ENCODE data around the gene RPS15.
A peak's percentile ranks its signal among the peaks of the same experiment; 100 is the strongest.

Gene RPS15

GRCh38 chr19:1455002-1455335 is 16.8 kb downstream of the RPS15 start:
- no peak for DNase-seq

GRCh38 chr19:1455336-1456120 is 17.3 kb downstream of the RPS15 start:
- DNase-seq: peak; percentile 84

GRCh38 chr19:1456121-1456900 is 18.1 kb downstream of the RPS15 start:
- DNase-seq: no peak

- no peak for DNase-seq
Measured at GRCh38 chr19:1457031-1457739, 19.0 kb downstream of the RPS15 start.

- no peak for DNase-seq
Measured at GRCh38 chr19:1457892-1458291, 19.7 kb downstream of the RPS15 start.

- no peak for DNase-seq
Measured at GRCh38 chr19:1459479-1459878, 21.3 kb downstream of the RPS15 start.

- no peak for DNase-seq
Measured at GRCh38 chr19:1460033-1460995, 22.1 kb downstream of the RPS15 start.

- no peak for DNase-seq
Measured at GRCh38 chr19:1461862-1462261, 23.7 kb downstream of the RPS15 start.

- peak; percentile 85 for DNase-seq
Measured at GRCh38 chr19:1465191-1466016, 27.2 kb downstream of the RPS15 start.

- DNase-seq: no peak
Measured at GRCh38 chr19:1466018-1466460, 27.8 kb downstream of the RPS15 start.

GRCh38 chr19:1466461-1467214 is 28.4 kb downstream of the RPS15 start:
- no peak for DNase-seq

GRCh38 chr19:1467215-1467489 is 29.0 kb downstream of the RPS15 start:
- no peak for DNase-seq

- DNase-seq: no peak
Measured at GRCh38 chr19:1467490-1468273, 29.5 kb downstream of the RPS15 start.

GRCh38 chr19:1468274-1468820 is 30.2 kb downstream of the RPS15 start:
- no peak for DNase-seq

GRCh38 chr19:1468821-1469254 is 30.6 kb downstream of the RPS15 start:
- DNase-seq: no peak

GRCh38 chr19:1469255-1470054 is 31.3 kb downstream of the RPS15 start:
- no peak for DNase-seq

GRCh38 chr19:1470055-1470304 is 31.8 kb downstream of the RPS15 start:
- no peak for DNase-seq

GRCh38 chr19:1470305-1471009 is 32.3 kb downstream of the RPS15 start:
- DNase-seq: peak; percentile 76
